ENCODE data around the gene MYCBPAP.
A peak's percentile ranks its signal among the peaks of the same experiment; 100 is the strongest.
"Not testable (repeated sequence)": the region's sequence is repeated elsewhere in the genome, so short reads cannot be mapped to it uniquely, and the experiment has no call there.

MYCBPAP gene

GRCh38 chr17:50471009-50471905, 37.0 kb upstream of the MYCBPAP start:
- no peak for DNase-seq (ENCODE audit: low read depth in 3 of 3)

DNA sequence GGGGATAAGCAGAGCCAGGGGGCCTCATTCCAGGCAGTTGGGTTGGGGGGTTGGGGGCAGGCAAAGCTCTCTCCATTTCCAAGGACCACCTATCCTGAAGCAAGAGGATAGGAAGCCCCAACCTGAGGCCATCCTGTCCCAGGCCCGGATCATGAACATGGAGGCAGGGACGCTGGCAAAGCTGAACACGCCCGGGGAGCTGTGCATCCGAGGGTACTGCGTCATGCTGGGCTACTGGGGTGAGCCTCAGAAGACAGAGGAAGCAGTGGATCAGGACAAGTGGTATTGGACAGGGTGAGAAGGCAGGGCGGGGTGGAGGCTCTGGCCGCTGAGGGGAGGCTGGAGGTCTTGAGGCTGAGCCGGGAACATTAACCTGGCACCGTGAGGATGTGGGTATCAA, 36.0 kb upstream of the MYCBPAP start:
- DNase-seq (ENCODE audit: low read depth in 3 of 3) = no peak

- not testable (repeated sequence) for DNase-seq (ENCODE audit: low read depth in 3 of 3)
Observed at GRCh38 chr17:50472761-50473161, 35.5 kb upstream of the MYCBPAP start.

DNA sequence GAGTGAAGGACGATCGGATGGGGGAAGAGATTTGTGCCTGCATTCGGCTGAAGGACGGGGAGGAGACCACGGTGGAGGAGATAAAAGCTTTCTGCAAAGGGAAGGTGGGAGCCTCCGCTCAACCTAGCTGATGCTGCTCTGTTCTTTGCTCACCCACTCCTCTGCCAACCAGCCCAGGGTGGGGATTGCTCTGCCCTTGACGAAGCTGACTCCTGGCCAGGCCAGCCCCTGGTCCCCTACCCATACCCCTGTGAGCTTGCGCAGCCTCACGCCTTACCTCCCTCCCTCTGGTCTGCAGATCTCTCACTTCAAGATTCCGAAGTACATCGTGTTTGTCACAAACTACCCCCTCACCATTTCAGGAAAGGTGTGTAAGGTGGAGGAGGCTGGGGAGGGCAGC, 34.3 kb upstream of the MYCBPAP start:
- DNase-seq (ENCODE audit: low read depth in 3 of 3) = no peak

GRCh38 chr17:50474523-50474922, 33.7 kb upstream of the MYCBPAP start:
- DNase-seq (ENCODE audit: low read depth in 3 of 3) = no peak

- no peak for DNase-seq (ENCODE audit: low read depth in 3 of 3)
Observed at GRCh38 chr17:50475362-50475761, 32.9 kb upstream of the MYCBPAP start.

- not testable (repeated sequence) for DNase-seq (ENCODE audit: low read depth in 3 of 3)
Observed at GRCh38 chr17:50475775-50476544, 32.3 kb upstream of the MYCBPAP start.

DNA sequence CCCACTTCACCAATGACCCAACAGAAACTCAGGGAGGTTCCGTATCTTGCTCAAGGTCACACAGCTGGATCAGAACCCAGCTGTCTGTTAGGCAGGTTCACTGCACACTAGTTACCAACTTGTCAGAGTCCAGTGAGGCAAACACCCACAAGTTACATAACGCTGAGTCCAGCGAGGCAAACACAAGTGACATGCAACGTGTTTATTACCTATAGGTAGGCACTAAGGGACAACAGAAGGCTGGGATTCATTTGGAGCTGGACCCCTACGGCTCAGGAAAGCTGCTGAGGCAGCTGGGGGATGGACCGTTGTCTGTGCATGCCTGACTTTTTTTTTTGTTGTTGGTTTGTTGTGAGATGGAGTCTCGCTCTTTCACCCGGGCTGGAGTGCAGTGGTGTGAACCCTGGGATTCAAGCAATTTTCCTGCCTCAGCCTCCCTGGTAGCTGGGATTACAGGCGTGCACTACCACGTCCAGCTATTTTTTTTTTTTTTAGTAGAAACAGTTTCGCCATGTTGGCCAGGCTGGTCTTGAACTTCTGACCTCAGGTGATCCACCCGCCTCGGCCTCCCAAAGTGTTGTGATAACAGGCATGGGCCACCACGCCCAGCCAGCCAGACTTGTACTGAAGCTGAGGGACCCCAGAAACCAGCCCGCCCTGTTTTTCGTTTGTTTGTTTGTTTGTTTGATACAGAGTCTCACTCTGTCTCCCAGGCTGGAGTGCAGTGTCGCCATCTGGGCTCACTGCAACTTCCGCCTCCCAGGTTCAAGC, 31.5 kb upstream of the MYCBPAP start:
- no peak for DNase-seq (ENCODE audit: low read depth in 3 of 3)

GRCh38 chr17:50477976-50478375, 30.3 kb upstream of the MYCBPAP start:
- DNase-seq (ENCODE audit: low read depth in 3 of 3) = no peak

DNA sequence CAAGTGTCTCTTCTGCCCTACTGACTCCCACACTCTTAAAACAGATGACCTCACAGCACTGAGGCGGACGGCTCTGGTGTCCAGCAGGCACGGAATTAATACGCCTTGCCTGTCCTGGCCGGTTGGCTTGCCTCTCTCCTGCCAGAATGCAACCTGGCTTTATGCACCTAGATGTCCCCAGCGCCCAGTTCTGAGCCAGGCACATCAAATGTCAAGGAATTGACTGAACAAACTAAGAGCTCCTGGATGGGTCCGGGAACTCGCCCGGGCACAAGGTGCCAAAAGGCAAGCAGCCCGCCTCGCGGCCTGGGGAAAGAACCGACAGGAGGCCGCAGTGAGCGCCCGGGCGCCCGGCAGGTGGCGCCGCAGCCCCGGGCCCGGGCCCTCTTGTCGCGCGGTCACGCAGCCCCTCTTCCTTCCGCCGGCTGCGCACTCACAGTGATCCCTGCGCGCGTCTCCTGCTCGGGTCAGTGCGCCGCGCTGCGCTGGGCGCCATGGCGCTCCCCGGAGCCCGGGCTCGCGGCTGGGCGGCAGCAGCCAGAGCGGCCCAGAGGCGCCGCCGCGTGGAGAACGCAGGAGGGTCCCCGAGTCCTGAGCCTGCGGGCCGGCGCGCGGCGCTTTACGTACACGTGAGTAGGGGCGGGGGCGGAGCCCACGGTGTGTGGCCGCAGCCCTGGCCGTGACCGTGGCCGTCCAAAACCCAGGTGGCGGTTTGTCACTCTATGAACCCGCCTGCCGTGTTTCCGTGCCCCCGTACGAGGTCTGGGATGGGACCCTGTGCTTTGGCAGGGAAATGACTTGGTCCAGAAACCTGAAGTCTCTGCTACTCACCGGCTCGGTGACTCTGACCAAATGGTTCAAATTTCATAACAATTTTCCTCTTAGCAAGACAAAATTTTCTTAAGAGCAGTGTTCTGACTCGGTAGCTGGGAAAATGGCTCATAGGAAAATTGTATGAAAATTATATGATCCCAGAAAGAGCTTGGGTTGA, 29.6 kb upstream of the MYCBPAP start, which contains the start of gene RSAD1:
Gene RSAD1, plus strand, starts transcription at position 470 of the 991 bp plus-strand sequence. Its CDS starts 25 bp downstream, at position 495.
- DNase-seq (ENCODE audit: low read depth in 3 of 3) = peak; percentile 70 to 79 (median 77)

GRCh38 chr17:50479522-50480141, 28.6 kb upstream of the MYCBPAP start:
- peak; percentile 30 to 58 (median 53) for DNase-seq (ENCODE audit: low read depth in 3 of 3)

GRCh38 chr17:50480142-50480764, 28.0 kb upstream of the MYCBPAP start:
- no peak for DNase-seq (ENCODE audit: low read depth in 3 of 3)

GRCh38 chr17:50480854-50481490, 27.3 kb upstream of the MYCBPAP start:
- no peak for DNase-seq (ENCODE audit: low read depth in 3 of 3)

- no peak for DNase-seq (ENCODE audit: low read depth in 3 of 3)
Observed at GRCh38 chr17:50481648-50482047, 26.6 kb upstream of the MYCBPAP start.

- no peak for DNase-seq (ENCODE audit: low read depth in 3 of 3)
Observed at GRCh38 chr17:50482110-50482509, 26.1 kb upstream of the MYCBPAP start.

DNA sequence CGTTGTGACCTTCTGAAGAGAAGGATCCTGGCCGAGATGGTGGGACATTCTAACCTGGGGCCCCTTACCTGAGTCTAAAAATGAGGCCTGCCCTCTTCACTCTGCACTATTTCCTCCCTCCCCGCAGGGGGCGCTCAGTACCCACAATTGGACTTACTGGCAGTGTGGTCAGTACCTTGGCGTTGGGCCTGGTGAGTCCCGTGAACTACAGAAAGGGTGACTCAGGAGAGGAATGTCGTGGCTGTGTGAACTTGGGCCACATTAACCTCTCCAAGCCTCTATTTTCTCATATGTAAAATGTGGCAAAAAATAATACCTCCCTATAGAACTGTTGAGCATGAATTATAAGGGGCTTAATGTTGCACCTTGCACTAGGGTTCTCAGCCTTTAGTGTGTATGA, 25.7 kb upstream of the MYCBPAP start:
- DNase-seq (ENCODE audit: low read depth in 3 of 3) = peak; percentile 57 to 71 (median 66)

GRCh38 chr17:50483266-50483665, 25.0 kb upstream of the MYCBPAP start:
- no peak for DNase-seq (ENCODE audit: low read depth in 3 of 3)

- no peak for DNase-seq (ENCODE audit: low read depth in 3 of 3)
Observed at GRCh38 chr17:50484386-50485155, 23.7 kb upstream of the MYCBPAP start.

Measured in stimulated activated CD4-positive, alpha-beta T cell treated with anti-CD3 and anti-CD28 coated beads, TNF-alpha, amount 100 ng/mL, for 48 hours (primary cell).